H9 (cell line): ENCODE data around the gene TP73. TPM values are rescaled to one million over a fixed set of nuclear protein-coding genes. Genes with fewer than 3 reads are reported as not detected.

Experiments
- DNase-seq: peaks from one replicate; pipeline ENCODE4 v3.0.0-alpha.2; 2017
- H2AFZ ChIP-seq: one replicate; pipeline ENCODE4 v1.6.1; 2013; ENCODE audit warnings: mild to moderate bottlenecking, low read length, control low read depth, moderate library complexity
- H2AK5ac ChIP-seq: 2 replicates; pipeline ENCODE4 v1.6.1; 2013; ENCODE audit warnings: low read length, control low read depth, mixed read lengths; ENCODE audit not compliant: insufficient read length
- H2BK120ac ChIP-seq: one replicate; pipeline ENCODE4 v1.6.1; 2013; ENCODE audit warnings: low read depth, mild to moderate bottlenecking, low read length, control low read depth, inconsistent platforms; ENCODE audit not compliant: poor library complexity, severe bottlenecking
- H2BK12ac ChIP-seq: 2 replicates; pipeline ENCODE4 v1.6.1; 2013; ENCODE audit warnings: low read length, control low read depth, mixed read lengths, low read depth; ENCODE audit not compliant: insufficient read length
- H2BK15ac ChIP-seq: 2 replicates; pipeline ENCODE4 v1.6.1; 2013; ENCODE audit warnings: low read depth, low read length, control low read depth
- H2BK20ac ChIP-seq: one replicate; pipeline ENCODE4 v1.6.1; 2013; ENCODE audit warnings: low read depth, mild to moderate bottlenecking, low read length, control low read depth, inconsistent platforms; ENCODE audit not compliant: poor library complexity, severe bottlenecking
- H2BK5ac ChIP-seq: 2 replicates; pipeline ENCODE4 v1.6.1; 2013; ENCODE audit warnings: low read length, control low read depth, mixed read lengths; ENCODE audit not compliant: insufficient read length
- H3K14ac ChIP-seq: 2 replicates; pipeline ENCODE4 v1.6.1; 2013; ENCODE audit warnings: low read length, control low read depth; ENCODE audit not compliant: insufficient read depth
- H3K18ac ChIP-seq: 2 replicates; pipeline ENCODE4 v1.6.1; 2013; ENCODE audit warnings: low read depth, mild to moderate bottlenecking, mixed read lengths, low read length, control low read depth; ENCODE audit not compliant: insufficient read length
- H3K23ac ChIP-seq: 2 replicates; pipeline ENCODE4 v1.6.1; 2013; ENCODE audit warnings: low read length, control low read depth, mixed read lengths, low read depth; ENCODE audit not compliant: insufficient read length
- H3K23me2 ChIP-seq: 2 replicates; pipeline ENCODE4 v1.6.1; 2013; ENCODE audit warnings: low read depth, mild to moderate bottlenecking, mixed read lengths, low read length, control low read depth; ENCODE audit not compliant: insufficient read length, poor library complexity, severe bottlenecking
- H3K27ac ChIP-seq: 2 replicates; pipeline ENCODE4 v1.5.1; 2013; ENCODE audit warnings: low read length, control low read depth, mixed read lengths, low read depth; ENCODE audit not compliant: insufficient read length
- H3K27me3 ChIP-seq: 2 replicates; pipeline ENCODE4 v1.6.1; 2013; ENCODE audit warnings: low read length, control low read depth, inconsistent platforms; ENCODE audit not compliant: insufficient read depth
- H3K4ac ChIP-seq: 2 replicates; pipeline ENCODE4 v1.6.1; 2013; ENCODE audit warnings: low read depth, mild to moderate bottlenecking, control low read depth, inconsistent platforms, low read length, moderate library complexity
- H3K4me1 ChIP-seq: 2 replicates; pipeline ENCODE4 v1.6.1; 2013; ENCODE audit warnings: low read length, control low read depth, inconsistent platforms; ENCODE audit not compliant: insufficient read depth
- H3K4me2 ChIP-seq: 2 replicates; pipeline ENCODE4 v1.6.1; 2013; ENCODE audit warnings: low read length, control low read depth, mixed read lengths; ENCODE audit not compliant: insufficient read length, insufficient read depth
- H3K56ac ChIP-seq: 2 replicates; pipeline ENCODE4 v1.6.1; 2013; ENCODE audit warnings: low read depth, mild to moderate bottlenecking, mixed read lengths, low read length, control low read depth; ENCODE audit not compliant: insufficient read length
- H3K79me1 ChIP-seq: 2 replicates; pipeline ENCODE4 v1.6.1; 2013; ENCODE audit warnings: low read depth, mild to moderate bottlenecking, moderate library complexity, low read length, control low read depth, inconsistent platforms; ENCODE audit not compliant: insufficient read depth, poor library complexity, severe bottlenecking
- H3K79me2 ChIP-seq: 2 replicates; pipeline ENCODE4 v1.6.1; 2013; ENCODE audit warnings: low read length, control low read depth, inconsistent platforms; ENCODE audit not compliant: insufficient read depth
- H3K9ac ChIP-seq: 2 replicates; pipeline ENCODE4 v1.6.1; 2013; ENCODE audit warnings: low read length, control low read depth, mixed read lengths; ENCODE audit not compliant: insufficient read length; ENCODE audit errors: extremely low read depth
- H3K9me3 ChIP-seq: one replicate; pipeline ENCODE4 v1.6.1; 2013; ENCODE audit warnings: low read depth, low read length, inconsistent platforms; ENCODE audit not compliant: control insufficient read depth
- H3T11ph ChIP-seq: one replicate; pipeline ENCODE4 v1.6.1; 2013; ENCODE audit warnings: mild to moderate bottlenecking, low read length, control low read depth, inconsistent platforms
- H4K20me1 ChIP-seq: one replicate; pipeline ENCODE4 v1.6.1; 2013; ENCODE audit not compliant: control insufficient read depth, insufficient read length, insufficient read depth
- H4K5ac ChIP-seq: 2 replicates; pipeline ENCODE4 v1.6.1; 2013; ENCODE audit warnings: low read depth, mild to moderate bottlenecking, mixed read lengths, low read length, control low read depth; ENCODE audit not compliant: insufficient read length
- H4K8ac ChIP-seq: replicated peaks from 2 replicates; pipeline ENCODE4 v1.6.1; 2013; ENCODE audit warnings: low read length, control low read depth, mixed read lengths, low read depth; ENCODE audit not compliant: insufficient read length
- H4K91ac ChIP-seq: 2 replicates; pipeline ENCODE4 v1.6.1; 2013; ENCODE audit warnings: low read depth, mild to moderate bottlenecking, moderate library complexity, mixed read lengths, low read length, control low read depth; ENCODE audit not compliant: insufficient read length
- H3K27ac Mint-ChIP-seq, 3 experiments: 2 replicates in 2 of 3; 3 replicates in 1 of 3; pipeline ENCODE4 v1.8.0; 2020 to 2021; ENCODE audit warnings: mixed read lengths in 3 of 3, mild to moderate bottlenecking in 1 of 3, moderate library complexity in 1 of 3
- H3K27me3 Mint-ChIP-seq: 2 replicates; pipeline ENCODE4 v1.8.0; 2021; ENCODE audit warnings: low read depth, mild to moderate bottlenecking, moderate library complexity, mixed read lengths
- H3K36me3 Mint-ChIP-seq, 3 experiments: 2 replicates in 2 of 3; 3 replicates in 1 of 3; pipeline ENCODE4 v1.8.0; 2020 to 2021; ENCODE audit warnings: low read depth in 3 of 3, mixed read lengths in 3 of 3; ENCODE audit not compliant: insufficient read depth in 1 of 3
- H3K4me1 Mint-ChIP-seq, 2 experiments: 2 replicates each; pipeline ENCODE4 v1.8.0; 2020; ENCODE audit warnings: mixed read lengths in 2 of 2
- H3K4me3 Mint-ChIP-seq, 2 experiments: 2 replicates in 1 of 2; 3 replicates in 1 of 2; pipeline ENCODE4 v1.8.0; 2020 to 2021; ENCODE audit warnings: mild to moderate bottlenecking in 2 of 2, mixed read lengths in 2 of 2, moderate library complexity in 1 of 2
- H3K9me3 Mint-ChIP-seq, 2 experiments: 2 replicates in 1 of 2; 3 replicates in 1 of 2; pipeline ENCODE4 v1.8.0; 2020; ENCODE audit warnings: mild to moderate bottlenecking in 2 of 2, mixed read lengths in 2 of 2, moderate library complexity in 1 of 2
- WGBS: extraction: QIAGEN DNeasy Blood & Tissue Kit; methylation state at CpG from one replicate; pipeline ENCODE4 v1.1.7; 2013; ENCODE audit warnings: missing lambda C conversion rate, low lambda C conversion rate, mixed read lengths; ENCODE audit not compliant: insufficient read length; ENCODE audit errors: extremely low coverage; 5-methylcytosine and 5-hydroxymethylcytosine counted together
- total RNA-seq: library from RNA; stranded (reverse); gene quantifications from 2 replicates; pipeline ENCODE4 v1.2.1, GENCODE V29; 2021
- TF ChIP-seq, protein P1 (sequence below): fragments of 200-600 bp; sonication (generic); conservative IDR thresholded peaks from 3 replicates; pipeline ENCODE4 v1.8.0; 2021; ENCODE audit warnings: antibody characterized with exemption, mild to moderate bottlenecking

TP73 gene
- total RNA-seq, 1 experiment from 2014 or later = 4.7 TPM

DNA sequence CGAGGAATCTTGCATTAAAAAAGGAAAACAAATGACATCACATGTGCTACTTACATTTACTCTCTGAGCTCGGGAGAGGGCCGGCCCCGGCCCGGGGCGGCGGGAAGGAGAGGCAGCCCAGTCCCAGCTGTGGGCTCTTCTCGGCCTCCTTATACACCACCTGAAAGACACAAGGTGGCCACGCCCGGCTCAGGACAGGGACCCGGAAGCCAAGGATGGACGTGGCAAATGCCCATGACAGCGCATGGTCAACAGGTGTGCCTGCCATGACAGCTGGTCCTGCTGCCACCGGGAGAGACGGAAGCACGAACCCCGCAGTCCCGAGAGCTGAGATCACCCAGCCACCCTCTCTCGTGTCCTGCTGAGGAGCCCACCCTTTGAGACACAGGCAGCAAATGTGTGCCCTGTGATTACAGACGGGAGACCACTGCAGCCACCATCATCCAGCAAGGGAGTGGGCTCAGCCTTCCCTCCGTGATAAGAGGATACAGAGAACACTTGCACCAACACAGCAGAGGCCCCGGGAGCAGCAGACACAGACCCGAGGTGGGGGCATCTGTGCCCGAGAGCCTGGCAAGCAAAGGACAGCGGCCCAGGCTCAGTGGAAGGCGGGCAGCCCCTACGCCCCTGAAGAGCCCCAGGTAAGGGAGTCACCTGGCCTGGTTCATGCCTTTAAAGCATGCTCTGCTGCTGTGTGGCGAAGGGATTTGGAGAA lies 18.8 kb upstream of the TP73 start:
- Histone ChIP-seq H3K4ac (no peak overlapping the region), H4K5ac (no peak overlapping the region), H2BK5ac (no peak overlapping the region), H3K27me3 (no peaks in the 10 kb centered on the region), H2BK120ac (no peak overlapping the region), H3K9ac (no peak overlapping the region), H3K27ac (no peak overlapping the region), H2BK15ac (no peak overlapping the region), H3K14ac (no peak overlapping the region), H3K79me1 (no peaks in the 10 kb centered on the region), H2BK12ac (no peak overlapping the region), H3K56ac (no peak overlapping the region), H4K20me1 (no peaks in the 10 kb centered on the region), H3K23me2 (no peaks in the 10 kb centered on the region), H3T11ph (no peak overlapping the region), H4K91ac (no peak overlapping the region), H2AFZ (no peak overlapping the region), H3K79me2 (no peaks in the 10 kb centered on the region), H2BK20ac (no peak overlapping the region), H3K4me1 (no peaks in the 10 kb centered on the region), H3K9me3 (no peaks in the 10 kb centered on the region), H3K4me2 (no peak overlapping the region), H3K18ac (no peak overlapping the region), H2AK5ac (no peak overlapping the region), H4K8ac (no peak overlapping the region), H3K23ac (no peak overlapping the region)
- Mint-ChIP-seq H3K4me1 (peaks cover 4 to 18% of the 10 kb centered on the region in 2 experiments), H3K36me3 (peaks cover 7 to 64% (median 62%) of the 10 kb centered on the region in 3 experiments), H3K27me3 (no peaks in the 10 kb centered on the region), H3K27ac (no peak overlapping the region; a peak in 1 of 7 replicates), H3K4me3 (no peak overlapping the region), H3K9me3 (no peaks in the 10 kb centered on the region)
- no CpG with 5 or more reads among the region's 28 CpGs for WGBS
- TF ChIP-seq, protein P1, sequence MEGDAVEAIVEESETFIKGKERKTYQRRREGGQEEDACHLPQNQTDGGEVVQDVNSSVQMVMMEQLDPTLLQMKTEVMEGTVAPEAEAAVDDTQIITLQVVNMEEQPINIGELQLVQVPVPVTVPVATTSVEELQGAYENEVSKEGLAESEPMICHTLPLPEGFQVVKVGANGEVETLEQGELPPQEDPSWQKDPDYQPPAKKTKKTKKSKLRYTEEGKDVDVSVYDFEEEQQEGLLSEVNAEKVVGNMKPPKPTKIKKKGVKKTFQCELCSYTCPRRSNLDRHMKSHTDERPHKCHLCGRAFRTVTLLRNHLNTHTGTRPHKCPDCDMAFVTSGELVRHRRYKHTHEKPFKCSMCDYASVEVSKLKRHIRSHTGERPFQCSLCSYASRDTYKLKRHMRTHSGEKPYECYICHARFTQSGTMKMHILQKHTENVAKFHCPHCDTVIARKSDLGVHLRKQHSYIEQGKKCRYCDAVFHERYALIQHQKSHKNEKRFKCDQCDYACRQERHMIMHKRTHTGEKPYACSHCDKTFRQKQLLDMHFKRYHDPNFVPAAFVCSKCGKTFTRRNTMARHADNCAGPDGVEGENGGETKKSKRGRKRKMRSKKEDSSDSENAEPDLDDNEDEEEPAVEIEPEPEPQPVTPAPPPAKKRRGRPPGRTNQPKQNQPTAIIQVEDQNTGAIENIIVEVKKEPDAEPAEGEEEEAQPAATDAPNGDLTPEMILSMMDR = no peak
- no peak for DNase-seq
